GM21381 (cell line): ENCODE data around the gene TEN1.
"Not testable (repeated sequence)": the region's sequence is repeated elsewhere in the genome, so short reads cannot be mapped to it uniquely, and the experiment has no call there.

Source experiments
- ATAC-seq: cut with Tn5 transposase; IDR thresholded peaks from one replicate; pipeline ENCODE4 v1.9.1; 2021; ENCODE audit warnings: mild to moderate bottlenecking, moderate library complexity; ENCODE audit not compliant: unreplicated experiment

The TEN1 gene

DNA sequence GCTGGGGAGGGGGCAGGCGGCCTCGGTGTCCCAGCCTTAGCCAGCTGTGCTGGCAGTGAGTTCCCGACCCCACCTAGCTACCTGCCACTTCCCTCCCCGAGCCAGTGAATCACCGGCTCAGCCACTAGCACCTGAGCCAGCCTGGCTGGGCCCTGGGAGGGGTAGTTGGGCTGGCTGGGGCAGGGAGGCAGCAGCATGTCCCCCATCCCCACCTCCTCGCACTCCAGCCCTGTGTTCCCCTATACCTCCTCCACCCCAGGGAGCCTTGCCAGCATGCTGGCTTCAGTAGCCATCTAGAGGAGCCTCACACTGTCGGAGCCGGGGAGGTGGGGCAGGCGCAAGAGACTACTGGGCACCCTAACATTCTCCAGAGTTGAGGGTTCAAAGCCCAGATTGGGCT, 45.3 kb downstream of the TEN1 start:
- no peak for ATAC-seq

DNA sequence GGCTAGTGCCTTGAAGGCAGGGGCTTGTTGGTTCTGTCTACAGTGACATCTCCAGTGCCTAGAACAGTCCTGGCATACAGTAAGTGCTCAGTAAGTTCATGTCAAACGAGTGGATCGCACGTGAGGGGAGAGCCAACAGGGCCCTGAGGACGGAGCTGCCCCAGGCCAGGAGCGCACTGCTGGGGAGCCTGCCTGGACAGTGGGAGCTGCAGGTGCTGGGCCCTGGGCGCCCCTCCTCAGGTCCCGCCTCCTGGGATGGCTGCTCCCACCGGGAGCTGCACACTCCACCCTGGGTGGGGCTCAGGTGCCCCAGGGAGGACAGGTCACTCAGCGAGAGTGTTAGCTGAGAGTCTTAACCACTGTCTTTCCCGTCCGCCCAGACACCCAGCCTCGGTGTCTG, 46.3 kb downstream of the TEN1 start:
- no peak for ATAC-seq

DNA sequence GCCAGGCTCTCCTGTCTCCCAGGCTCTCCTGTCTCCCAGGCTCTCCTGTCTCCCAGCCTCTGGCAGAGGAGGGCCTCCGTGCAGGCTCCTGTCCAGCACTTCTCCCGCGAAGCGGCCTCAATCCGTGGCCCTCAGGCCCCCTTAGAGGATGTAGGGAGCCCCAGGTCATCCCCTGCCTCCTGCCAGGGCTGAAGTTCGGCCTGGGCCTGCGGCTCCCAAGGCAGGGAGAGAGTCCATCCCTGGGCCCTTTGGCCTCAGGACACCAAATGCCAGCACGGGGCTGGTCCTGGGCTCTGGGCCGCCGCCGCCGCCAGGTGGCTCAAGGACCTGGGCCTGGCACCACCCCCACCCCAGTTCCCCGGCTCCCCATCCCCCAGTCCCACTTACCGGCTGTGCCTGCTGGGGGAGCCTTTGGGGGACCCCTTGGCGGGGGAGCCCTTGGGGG, 47.7 kb downstream of the TEN1 start:
- ATAC-seq: no peak

DNA sequence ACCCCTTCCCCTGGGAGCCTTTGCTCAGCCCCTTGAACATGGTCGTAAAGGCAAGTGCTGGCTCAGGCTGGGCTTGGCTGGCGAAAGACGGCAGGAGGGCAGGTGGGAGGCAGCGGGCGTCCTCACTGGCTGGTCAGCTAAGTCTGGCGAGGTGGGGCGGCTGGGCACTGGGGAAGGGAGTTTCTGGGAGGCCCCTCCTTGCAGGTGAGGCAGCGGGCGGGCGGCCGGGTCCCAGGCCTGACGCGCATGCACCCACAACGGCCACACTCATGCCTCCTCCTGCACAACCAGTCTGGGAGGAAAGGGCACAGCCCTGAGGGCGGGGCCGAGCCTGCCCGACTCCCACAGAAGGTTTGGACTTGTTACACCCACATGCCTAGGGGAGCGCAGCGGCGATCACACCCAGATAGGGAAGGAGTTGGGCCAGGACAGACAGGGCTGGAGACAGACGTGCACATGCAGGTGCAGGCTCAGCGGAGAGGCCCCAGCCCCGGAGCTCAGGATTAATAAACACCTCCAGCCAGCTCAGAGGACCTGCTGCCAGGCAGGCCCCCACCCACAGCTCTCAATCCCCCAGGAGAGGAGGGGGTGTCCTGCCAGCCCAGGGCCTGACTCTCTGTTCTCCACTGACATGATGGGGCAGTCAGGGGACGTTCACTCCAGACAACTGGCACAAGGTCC, 48.3 kb downstream of the TEN1 start, which contains the start of gene EVPL:
Gene EVPL, minus strand, starts transcription at position 148 of the 681 bp plus-strand sequence. Its CDS starts 108 bp downstream, at position 40.
- ATAC-seq: no peak

DNA sequence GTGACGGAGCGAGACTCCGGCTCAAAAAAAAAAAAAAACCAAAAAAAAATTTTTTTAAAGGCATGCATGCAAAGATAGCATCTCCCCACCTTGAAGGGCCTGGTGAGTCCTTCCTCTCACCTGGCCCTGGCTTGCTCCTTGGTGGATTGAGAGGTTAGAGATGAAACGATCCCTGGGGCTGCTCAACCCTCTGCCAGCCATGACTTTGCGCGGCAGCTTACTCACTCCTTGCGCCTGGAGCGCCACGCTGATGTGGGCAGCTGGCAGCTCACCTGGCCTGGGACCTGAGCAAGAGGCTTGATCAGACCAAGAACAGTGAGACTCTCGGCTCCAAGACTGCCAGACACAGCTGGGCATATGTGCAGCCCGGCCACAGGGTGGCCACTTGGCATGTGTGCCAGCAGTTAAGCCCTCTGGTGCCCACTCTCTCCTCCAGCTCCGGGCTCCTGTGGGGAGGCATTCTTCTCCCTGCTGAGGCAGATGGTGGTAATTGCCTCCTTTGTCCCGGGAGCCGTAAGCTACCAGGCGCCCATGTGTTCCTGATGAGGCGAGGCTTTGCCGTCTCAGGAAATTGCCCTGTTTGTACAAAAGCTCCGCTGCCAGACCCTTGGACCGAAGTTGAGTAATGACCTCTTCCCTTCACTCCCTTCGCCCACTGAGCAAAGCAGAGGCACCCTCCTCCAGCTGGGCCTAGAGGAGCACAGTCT, 53.2 kb downstream of the TEN1 start:
- ATAC-seq: no peak

DNA sequence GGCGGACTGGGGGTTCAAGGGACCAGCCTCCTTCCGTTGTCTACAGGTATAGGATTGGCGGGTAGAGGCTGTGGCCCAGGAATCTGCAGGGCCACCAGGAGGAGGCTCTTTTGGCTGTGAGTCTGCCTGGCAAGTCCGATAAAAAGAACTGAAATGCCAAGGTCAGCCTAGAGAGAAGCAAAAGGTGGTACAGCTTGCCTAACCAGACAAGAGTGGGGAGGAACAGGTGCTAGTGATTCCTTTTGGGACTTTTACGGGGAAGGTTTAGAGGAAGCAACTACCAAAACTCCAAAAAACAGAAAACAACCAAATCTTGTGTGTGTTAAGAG, 53.7 kb downstream of the TEN1 start:
- no peak for ATAC-seq

DNA sequence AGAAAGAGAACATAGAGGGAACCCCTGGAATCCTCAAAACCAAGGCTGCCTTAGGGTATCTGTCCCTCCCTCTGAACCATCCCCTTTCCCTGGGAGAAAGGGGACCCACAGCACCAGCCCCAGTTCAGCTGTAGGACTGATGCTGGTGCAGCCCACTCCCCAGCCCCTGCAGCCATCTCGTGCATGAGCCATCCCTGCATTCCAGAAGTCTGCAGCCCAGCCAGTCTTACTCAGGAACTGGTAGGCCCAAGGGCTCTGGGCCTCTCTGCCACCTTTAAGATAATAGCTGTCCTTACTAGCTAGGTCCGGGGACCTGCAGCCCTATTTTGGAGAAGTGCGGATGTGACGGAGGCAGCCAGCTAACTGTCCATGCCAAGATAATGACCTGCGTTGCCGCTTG, 54.1 kb downstream of the TEN1 start:
- no peak for ATAC-seq

DNA sequence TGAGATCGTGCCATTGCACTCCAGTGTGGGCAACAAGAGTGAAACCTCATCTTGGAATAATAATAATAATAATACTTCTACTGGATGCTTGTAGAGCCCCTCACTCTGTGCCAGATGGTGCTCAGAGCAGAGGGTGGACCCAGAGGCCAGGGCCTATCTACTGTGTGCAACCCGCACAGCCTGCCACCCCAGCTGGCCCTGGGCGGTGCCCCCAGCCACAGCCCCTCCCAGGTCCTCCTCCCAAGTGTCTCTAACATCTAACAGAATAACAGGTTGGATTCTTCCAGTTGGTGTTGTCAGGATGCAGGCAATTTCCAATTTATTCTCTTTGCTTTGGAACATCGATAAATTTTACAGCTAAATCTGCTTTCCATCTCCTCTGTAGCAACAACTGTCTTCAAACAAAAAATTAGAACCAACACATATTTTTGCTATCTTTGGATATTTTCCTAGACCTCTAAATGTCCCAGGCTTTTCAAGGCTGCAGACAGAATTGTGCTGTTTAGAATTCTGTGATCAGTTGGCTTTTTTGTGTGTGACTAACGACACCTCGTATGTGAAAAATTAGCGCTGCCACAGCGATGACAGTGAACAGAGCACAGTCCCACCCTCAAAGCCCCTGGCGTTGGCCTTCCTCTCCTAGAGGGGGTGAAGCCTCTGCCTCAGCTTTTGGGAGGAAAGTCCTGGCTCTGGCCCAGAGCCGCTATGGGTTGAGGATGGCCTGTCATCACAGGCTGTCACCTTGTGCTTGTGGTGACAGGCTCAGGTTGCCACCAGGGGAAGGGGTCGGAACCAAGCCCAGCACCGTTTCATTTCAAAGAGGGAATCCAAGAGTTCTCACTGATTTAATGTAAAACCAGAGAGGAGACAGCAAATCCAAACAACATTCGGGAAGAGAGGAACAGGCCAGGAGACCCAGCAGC, 55.6 kb downstream of the TEN1 start:
- ATAC-seq: no peak

DNA sequence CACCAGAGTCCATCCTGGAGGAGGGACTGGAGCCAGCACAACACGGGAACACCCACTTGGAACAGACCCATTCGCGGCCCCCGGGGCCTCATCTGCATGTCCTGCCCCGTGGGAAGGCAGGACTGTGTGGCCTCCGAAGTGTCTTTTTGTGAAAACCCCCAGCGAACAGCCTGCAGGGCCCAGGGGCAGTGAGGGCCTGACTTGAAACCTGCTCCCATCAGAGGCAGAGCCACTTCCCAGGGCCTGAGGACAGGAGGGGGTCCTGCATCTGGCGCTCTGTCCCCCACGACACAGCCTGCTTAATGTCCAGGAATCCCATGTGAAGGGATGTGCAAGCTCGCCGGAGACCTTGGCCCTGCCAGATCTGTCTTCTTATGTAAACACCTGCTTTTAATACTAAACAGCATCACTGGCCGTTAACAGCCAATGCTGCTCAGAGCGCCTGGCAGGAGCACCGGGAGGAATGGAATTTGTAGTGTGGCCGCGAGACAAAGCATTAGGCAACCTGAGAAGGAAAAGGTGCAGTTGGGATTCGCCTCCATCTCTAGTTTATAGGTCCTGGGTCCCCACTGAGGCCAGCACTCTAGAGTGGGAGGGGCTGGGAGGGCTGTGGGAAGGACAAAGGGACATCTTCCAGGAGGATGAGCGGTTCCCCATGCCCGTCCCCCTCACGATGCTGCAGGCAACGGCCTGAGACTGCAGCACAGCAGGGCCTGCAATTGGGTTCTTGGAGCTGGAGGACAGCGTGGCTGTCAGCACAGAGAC, 57.6 kb downstream of the TEN1 start:
- no peak for ATAC-seq

DNA sequence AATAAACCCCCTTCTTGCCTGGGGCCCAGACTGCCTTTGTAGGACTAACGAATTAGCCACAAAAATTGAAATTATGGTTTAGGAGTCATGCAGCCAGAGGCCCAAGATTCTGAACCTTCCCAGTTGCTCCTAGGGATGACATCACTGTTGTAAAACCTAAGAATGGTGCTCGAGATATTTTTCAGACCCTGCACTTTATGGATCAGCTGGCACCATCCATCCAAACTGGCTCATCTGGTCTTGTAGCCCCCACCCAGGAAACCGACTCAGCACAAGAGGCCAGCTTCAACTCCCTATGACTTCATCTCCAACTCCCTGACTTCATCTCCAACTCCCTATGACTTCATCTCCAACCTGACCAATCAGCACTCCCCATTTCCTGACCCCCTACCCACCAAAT, 59.0 kb downstream of the TEN1 start:
- ATAC-seq: no peak

DNA sequence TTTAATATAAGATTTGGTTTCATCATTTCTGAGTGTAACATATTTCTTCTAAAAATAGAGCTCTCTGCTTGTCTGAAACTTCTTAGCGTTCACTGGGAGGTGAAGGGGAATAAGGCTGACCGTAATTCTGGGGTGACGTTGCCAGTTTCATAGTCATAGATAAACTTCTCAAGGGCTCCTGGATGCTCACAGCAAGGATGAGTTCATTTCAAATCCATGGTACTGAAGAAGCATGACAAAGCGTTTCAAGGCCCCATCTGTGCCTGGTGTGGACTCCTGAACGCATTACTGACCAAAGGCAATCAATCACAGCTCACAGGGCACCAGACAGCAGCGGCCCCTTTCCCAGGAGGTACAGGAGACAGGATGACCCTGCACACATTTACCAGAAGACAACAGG, 60.1 kb downstream of the TEN1 start:
- ATAC-seq: no peak

DNA sequence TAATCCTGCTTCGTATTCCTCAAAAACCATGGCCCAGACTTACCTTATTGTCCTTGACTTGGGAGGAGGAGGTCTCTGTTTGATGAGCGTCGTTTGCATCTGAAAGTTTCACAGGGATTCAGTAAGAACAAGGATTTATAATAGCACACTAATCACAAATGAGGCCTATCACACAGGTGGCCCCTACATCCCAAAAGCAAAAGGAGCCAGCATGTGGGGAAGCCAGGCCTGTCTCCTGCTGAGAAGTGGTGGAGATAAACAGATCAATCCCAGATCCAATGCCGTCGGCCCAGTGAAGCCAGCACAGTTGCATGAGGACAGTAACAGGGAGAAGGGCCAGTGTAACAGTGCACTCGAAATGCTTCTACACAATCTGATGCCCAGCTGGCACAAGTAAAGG, 61.3 kb downstream of the TEN1 start:
- ATAC-seq: no peak

DNA sequence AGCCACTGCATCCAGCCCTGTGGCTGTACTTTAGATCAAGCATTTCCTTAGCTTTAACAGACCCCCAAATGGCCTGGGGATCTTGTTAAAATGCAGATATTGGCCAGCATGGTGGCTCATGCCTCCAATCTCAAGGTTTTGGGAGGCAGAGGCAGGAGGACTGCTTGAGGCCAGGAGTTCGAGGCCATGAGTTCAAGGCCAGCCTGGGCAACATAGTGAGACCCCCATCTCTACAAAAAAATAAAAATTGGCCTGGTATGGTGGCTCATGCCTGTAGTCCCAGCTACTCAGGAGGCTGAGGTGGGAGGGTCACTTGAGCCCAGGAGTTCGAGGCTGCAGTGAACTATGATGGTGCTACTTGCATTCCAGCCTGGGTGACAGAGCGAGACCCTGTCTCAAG, 63.8 kb downstream of the TEN1 start:
- not testable (repeated sequence) for ATAC-seq

DNA sequence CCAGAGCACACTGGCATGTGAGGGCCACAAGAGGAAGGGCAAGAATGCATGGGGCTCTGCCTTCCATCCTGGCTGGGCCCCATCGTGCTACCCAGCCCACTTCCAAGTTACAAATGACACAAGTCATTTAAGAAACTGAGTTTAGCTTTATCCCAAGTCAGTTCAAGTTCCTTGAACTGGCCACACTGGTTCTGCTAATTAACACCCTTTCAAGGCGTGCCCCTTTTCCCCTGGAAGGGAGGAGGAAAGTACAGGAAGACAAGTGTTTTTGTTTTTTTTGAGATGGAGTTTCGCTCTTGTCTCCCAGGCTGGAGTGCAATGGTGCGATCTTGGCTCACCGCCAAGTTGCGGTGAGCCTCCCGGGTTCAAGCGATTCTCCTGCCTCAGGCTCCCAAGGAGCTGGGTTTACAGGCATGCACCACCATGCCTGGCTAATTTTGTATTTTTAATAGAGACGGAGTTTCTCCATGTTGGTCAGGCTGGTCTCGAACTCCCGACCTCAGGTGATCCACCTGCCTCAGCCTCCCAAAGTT, 65.5 kb downstream of the TEN1 start:
- not testable (repeated sequence) for ATAC-seq

DNA sequence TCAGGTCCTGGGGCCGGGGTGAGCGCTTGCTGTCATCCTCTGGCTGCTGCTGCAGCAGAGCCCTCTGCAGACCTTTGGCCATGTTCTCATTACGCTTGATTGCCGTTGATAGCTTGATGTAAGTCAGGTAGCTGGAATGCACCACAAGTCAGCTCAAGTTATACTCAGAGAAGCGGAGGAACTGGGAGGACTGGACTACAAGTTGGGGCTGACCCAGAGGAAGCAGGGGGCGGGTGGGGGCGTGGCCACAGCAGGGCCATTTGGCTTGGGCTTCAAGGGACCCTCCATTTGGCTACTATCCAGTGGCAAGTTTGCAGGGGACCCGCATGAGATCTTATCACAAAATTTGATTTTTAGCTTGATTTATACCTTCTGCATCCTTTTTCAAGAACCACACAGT, 67.0 kb downstream of the TEN1 start:
- no peak for ATAC-seq

DNA sequence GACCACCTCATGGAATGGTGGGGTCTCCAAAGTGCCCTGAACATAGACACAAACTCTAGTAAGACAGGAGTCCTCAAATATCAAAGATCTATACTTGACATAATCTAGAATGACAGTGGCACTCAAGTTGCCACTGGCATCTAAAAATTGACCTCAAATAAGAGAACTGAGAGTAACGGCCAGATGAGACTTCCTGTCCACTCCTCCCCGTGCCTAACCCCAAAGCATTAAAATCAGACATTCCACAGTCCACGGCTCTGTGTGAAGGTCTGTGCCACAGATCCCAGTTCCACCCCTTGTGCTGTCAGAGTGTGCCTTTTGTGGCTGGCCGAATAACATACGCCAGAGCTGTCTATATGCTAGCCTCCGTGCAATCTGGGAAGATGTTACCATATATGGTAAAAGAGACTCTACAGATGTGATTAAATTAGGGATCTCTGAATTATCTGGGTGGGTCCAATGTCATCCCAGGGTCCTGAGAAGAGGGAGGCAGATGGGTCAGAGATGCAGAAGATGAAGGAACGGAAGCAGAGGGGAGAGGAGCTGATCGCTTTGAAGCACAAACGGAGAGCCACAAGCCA, 69.1 kb downstream of the TEN1 start:
- ATAC-seq: no peak

DNA sequence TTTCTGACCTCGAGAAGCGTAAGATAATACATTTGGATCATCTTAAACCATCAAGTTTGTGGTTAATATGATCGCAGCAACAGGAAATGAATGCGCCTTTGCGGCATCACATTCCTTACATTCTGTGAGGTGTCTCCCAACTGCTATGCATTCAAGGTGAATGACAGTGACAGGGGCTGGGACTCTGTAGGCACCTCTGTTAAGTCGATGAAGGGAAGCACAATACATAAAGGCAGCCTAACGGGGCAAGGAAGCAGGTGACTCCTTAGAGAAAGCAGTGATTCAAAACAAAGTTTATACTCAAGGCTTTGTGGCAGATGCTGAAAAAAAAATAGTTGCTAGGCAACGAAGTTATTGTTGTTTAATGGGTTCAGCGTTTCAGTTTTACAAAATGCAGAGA, 69.7 kb downstream of the TEN1 start:
- ATAC-seq: no peak

DNA sequence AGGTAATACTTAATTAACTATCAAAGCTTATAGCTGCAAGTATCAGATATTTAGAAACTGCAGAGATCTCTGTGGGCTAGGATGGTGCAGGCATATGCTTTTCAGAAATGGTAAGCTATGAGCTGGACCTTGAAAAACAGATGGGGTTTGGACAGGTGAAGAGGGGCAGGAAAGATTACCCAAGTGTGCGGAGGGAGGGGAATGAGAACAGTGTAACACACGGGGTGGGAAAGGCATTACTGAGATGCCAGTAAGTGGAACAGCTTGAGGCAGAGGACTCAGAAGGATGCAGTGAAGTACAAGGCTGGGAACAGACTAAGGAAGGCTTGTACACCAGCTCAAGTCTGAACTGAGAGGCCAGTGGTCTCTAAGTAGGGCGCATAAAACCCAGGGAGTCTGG, 70.2 kb downstream of the TEN1 start:
- no peak for ATAC-seq

DNA sequence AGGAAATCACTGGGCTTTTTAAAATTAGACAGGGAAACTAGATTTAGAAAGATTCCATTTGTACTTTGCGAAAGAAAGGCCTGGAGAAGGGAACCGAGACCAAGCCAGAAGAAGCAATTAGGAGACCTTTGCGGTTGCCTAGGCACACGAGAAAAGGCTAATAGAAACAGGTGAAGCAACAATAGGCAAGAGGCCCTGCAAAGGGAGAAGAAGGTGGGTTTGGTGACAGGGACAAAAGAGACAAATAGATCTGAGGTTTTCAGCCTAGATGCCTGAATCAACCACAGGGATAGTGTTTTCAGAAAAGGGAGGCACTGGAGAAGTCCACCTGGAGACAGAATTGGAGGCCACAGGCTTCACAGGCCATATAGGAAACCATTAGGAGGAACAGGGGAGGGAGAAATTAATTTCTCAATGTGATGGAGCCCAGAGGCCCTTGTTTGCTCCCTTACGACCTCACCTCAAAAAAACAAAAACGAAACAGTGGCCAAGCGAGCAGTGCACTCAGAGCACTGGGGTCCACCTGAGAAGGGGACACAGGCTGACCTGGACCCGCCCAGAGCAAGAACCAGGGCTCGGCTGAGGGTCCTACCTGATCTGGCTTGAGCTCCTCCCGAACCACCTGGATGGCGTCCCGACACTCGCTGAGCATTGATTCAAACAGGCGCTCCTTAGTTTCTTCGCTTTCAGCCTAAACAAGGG, 70.9 kb downstream of the TEN1 start:
- ATAC-seq: no peak
